ENCODE results near the gene GNG8. TPM values are rescaled to one million over a fixed set of nuclear protein-coding genes. Genes with fewer than 3 reads are reported as not detected.
A peak's percentile ranks its signal among the peaks of the same experiment; 100 is the strongest.

The GNG8 gene
- total RNA-seq, 4 donors from 2014 or later: not detected

- Histone ChIP-seq H3K27me3 (no peaks in the 10 kb centered on the region), H3K4me1 (peaks cover 6 to 14% of the 10 kb centered on the region in 2 donors), H3K27ac (no peak overlapping the region), H3K9me3 (no peaks in the 10 kb centered on the region), H3K4me3 (no peak overlapping the region), H3K36me3 (peaks cover 0 to 49% of the 10 kb centered on the region in 2 donors)
- ATAC-seq (no peak), DNase-seq (peak in 1 of 2 donors; percentile 7)
- TF ChIP-seq POLR2A (IDR thresholded peaks at IDR 0.05) (no peak), CTCF (IDR thresholded peaks at IDR 0.05 in 4 of 5, conservative IDR thresholded peaks at IDR 0.05 in 1 of 5) (no peak)
- in situ Hi-C loops (cut with MboI; ENCODE audit: low sequenced_read_pairs in 4 of 4) (loop anchor here in 3 of 4 donors (5.0 to 10.0 kb wide), 2 partner anchors 53 to 55 kb away; partner anchors contain the start of gene DACT3 (in 3 of the 3)), intact Hi-C loops (cut with DNase I; ENCODE audit: low total_unique reads) (no loop called here)
Observed at GRCh38 chr19:46609511-46610412, 26.2 kb downstream of the GNG8 start.

- TF ChIP-seq POLR2A (IDR thresholded peaks at IDR 0.05): no peak
- TF ChIP-seq CTCF (IDR thresholded peaks at IDR 0.05 in 4 of 5, conservative IDR thresholded peaks at IDR 0.05 in 1 of 5): no peak
Observed at GRCh38 chr19:46608581-46609345, 27.2 kb downstream of the GNG8 start.

GRCh38 chr19:46608178-46608577 lies 27.8 kb downstream of the GNG8 start:
- intact Hi-C loops (cut with DNase I; ENCODE audit: low total_unique reads) (no loop called here), in situ Hi-C loops (cut with MboI; ENCODE audit: low sequenced_read_pairs in 4 of 4) (no loop called here)
- no peak for TF ChIP-seq CTCF (IDR thresholded peaks at IDR 0.05 in 4 of 5, conservative IDR thresholded peaks at IDR 0.05 in 1 of 5)
- TF ChIP-seq POLR2A (IDR thresholded peaks at IDR 0.05): no peak
- Histone ChIP-seq H3K9me3 (no peaks in the 10 kb centered on the region), H3K36me3 (peaks cover 0 to 49% of the 10 kb centered on the region in 2 donors), H3K27me3 (no peaks in the 10 kb centered on the region), H3K4me3 (no peak overlapping the region), H3K27ac (no peak overlapping the region), H3K4me1 (peaks cover 20 to 24% of the 10 kb centered on the region in 2 donors)
- DNase-seq: no peak
- no peak for ATAC-seq

More at GRCh38 chr19:46608581-46609345, 27.2 kb downstream of the GNG8 start:
- Histone ChIP-seq H3K4me1 (peaks cover 14 to 18% of the 10 kb centered on the region in 2 donors), H3K27me3 (no peaks in the 10 kb centered on the region), H3K4me3 (no peak overlapping the region), H3K27ac (no peak overlapping the region), H3K36me3 (peaks cover 0 to 49% of the 10 kb centered on the region in 2 donors), H3K9me3 (no peaks in the 10 kb centered on the region)
- in situ Hi-C loops (cut with MboI; ENCODE audit: low sequenced_read_pairs in 4 of 4) (no loop called here), intact Hi-C loops (cut with DNase I; ENCODE audit: low total_unique reads) (no loop called here)
- no peak for ATAC-seq
- DNase-seq: peak in 1 of 2 donors; percentile 9

- DNase-seq: peak in 1 of 2 donors; percentile 11
- in situ Hi-C loops (cut with MboI; ENCODE audit: low sequenced_read_pairs in 4 of 4): no loop called here
- H3K36me3 ChIP-seq: peaks cover 0 to 49% of the 10 kb centered on the region in 2 donors
- no peaks in the 10 kb centered on the region for H3K9me3 ChIP-seq
- intact Hi-C loops (cut with DNase I; ENCODE audit: low total_unique reads): no loop called here
- H3K27me3 ChIP-seq: no peaks in the 10 kb centered on the region
- H3K27ac ChIP-seq: no peak overlapping the region
- no peak for TF ChIP-seq CTCF (IDR thresholded peaks at IDR 0.05 in 4 of 5, conservative IDR thresholded peaks at IDR 0.05 in 1 of 5)
- H3K4me1 ChIP-seq: peaks cover 27 to 31% of the 10 kb centered on the region in 2 donors
- no peak for ATAC-seq
- H3K4me3 ChIP-seq: no peak overlapping the region
Observed at GRCh38 chr19:46607448-46607841, 28.6 kb downstream of the GNG8 start.

Data from gastrocnemius medialis (tissue), 4 donors.